Colonic mucosa (tissue), 4 donors: ENCODE results near the gene NCF2. TPM values are rescaled to one million over a fixed set of nuclear protein-coding genes. Genes with fewer than 3 reads are reported as not detected.

Source experiments
- DNase-seq: peaks from one replicate; pipeline ENCODE4 v3.0.0-alpha.2; 2020
- H3K27ac ChIP-seq: fragments of 200-600 bp; one replicate; pipeline ENCODE4 v1.8.0; 2021
- H3K27me3 ChIP-seq: fragments of 200-600 bp; one replicate; pipeline ENCODE4 v1.8.0; 2021
- H3K36me3 ChIP-seq: fragments of 200-600 bp; one replicate; pipeline ENCODE4 v1.8.0; 2021
- H3K4me1 ChIP-seq: fragments of 200-600 bp; one replicate; pipeline ENCODE4 v1.8.0; 2021; ENCODE audit warnings: mild to moderate bottlenecking
- H3K4me3 ChIP-seq: fragments of 200-600 bp; one replicate; pipeline ENCODE4 v1.8.0; 2021
- H3K9ac ChIP-seq, 2 donors: one replicate each; pipeline ENCODE4 v1.7.0; 2013; ENCODE audit warnings: control low read depth in 2 of 2, low read depth in 2 of 2, low read length in 2 of 2
- H3K9me3 ChIP-seq: fragments of 200-600 bp; one replicate; pipeline ENCODE4 v1.8.0; 2021
- intact Hi-C: fragments of 100-400 bp; cut with DNase I; formaldehyde crosslinking; loops from one replicate; pipeline ENCODE4 v1.14.1; 2022
- total RNA-seq, 2 donors: library from RNA; stranded (reverse); fragmentation: NEBNext Ultra II Directional in 1 of 2; extraction: Animal tissue kit (Norgen Biotek cat#: 25700) in 1 of 2; gene quantifications; one replicate each; pipeline ENCODE4 v1.2.1, GENCODE V29; 2021
- TF ChIP-seq, protein P1 (sequence below): fragments of 200-600 bp; IDR thresholded peaks from one replicate; pipeline ENCODE4 v1.8.0; 2022; ENCODE audit warnings: antibody characterized with exemption, mild to moderate bottlenecking
- donor health status: healthy.
- donor health status: DM: no; HTN: no; CAD: no.
- donor health status: DM: no; HTN: no; CAD: no.

NCF2 gene
- total RNA-seq, 2 donors from 2014 or later, result 2.5 to 9.1 TPM

DNA sequence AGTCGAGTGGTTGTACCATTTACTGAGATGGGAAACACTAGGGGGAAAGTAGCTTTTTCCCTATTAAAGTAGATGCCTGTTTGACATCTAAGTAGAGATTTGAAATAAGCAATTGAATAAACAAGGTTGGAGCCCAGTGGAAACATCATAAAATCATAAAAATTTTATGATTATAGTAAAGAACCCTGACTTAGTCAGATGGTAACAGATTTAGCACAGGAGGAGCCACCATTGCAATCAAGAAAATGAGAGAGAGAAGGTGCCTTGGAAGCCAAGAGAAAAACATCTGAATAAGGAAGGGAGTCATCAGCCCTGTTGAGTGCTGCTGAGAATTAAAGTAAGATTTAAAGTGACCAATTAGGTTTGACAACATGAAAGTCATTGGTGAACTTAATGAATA lies 68.2 kb downstream of the NCF2 start:
- Histone ChIP-seq H3K4me1 (no peaks in the 10 kb centered on the region), H3K36me3 (no peaks in the 10 kb centered on the region), H3K27ac (no peak overlapping the region), H3K4me3 (no peak overlapping the region), H3K9me3 (no peaks in the 10 kb centered on the region), H3K27me3 (no peaks in the 10 kb centered on the region), H3K9ac (no peak overlapping the region)
- intact Hi-C loops, result no loop called here
- DNase-seq, result no peak
- TF ChIP-seq, protein P1, sequence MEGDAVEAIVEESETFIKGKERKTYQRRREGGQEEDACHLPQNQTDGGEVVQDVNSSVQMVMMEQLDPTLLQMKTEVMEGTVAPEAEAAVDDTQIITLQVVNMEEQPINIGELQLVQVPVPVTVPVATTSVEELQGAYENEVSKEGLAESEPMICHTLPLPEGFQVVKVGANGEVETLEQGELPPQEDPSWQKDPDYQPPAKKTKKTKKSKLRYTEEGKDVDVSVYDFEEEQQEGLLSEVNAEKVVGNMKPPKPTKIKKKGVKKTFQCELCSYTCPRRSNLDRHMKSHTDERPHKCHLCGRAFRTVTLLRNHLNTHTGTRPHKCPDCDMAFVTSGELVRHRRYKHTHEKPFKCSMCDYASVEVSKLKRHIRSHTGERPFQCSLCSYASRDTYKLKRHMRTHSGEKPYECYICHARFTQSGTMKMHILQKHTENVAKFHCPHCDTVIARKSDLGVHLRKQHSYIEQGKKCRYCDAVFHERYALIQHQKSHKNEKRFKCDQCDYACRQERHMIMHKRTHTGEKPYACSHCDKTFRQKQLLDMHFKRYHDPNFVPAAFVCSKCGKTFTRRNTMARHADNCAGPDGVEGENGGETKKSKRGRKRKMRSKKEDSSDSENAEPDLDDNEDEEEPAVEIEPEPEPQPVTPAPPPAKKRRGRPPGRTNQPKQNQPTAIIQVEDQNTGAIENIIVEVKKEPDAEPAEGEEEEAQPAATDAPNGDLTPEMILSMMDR, result no peak

DNA sequence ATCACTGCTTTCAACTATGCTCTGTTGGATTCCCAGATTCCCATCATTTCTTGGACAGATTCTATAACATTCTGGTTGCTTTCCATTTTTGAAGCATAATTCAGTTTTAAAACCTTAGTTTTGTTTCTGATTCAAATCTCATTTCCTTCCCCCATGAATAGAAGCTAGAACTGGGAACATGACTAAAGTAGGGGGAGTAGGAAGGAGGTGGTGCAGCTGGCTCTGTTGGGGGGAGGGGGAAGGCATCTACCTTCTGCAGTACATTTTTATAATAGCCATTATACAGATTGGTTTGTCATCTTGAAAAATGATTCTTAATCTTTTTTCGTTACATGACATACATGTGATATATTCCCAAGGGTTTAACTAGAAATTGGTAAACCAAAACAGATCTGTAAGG lies 69.9 kb downstream of the NCF2 start:
- Histone ChIP-seq H3K36me3 (no peaks in the 10 kb centered on the region), H3K9ac (no peak overlapping the region), H3K9me3 (no peaks in the 10 kb centered on the region), H3K27me3 (no peaks in the 10 kb centered on the region), H3K27ac (no peak overlapping the region), H3K4me1 (no peaks in the 10 kb centered on the region), H3K4me3 (no peak overlapping the region)
- intact Hi-C loops, result no loop called here
- DNase-seq, result no peak
- TF ChIP-seq, protein P1, result no peak

DNA sequence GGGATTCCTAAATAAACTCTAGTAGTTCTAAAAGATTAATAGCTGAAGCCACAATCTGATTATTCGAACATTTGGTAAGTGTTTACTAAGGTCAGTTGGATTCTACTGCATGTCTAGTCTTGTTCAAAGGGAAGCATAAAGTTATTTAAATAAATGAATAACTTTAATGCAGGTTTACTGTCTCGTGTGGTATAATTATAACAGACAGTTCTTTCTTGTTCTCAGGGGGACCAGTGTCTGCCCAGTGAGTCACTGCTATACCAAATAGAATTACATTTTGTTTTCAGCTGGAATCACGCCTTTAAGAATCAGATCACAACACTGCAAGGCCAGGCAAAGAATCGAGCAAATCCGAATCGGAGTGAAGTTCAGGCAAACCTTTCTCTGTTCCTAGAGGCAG lies 72.9 kb downstream of the NCF2 start:
- DNase-seq, result no peak
- H3K9ac ChIP-seq, result no peak overlapping the region
- peaks cover 10% of the 10 kb centered on the region for H3K4me1 ChIP-seq
- intact Hi-C loops, result no loop called here
- H3K27ac ChIP-seq, result no peak overlapping the region
- H3K27me3 ChIP-seq, result no peaks in the 10 kb centered on the region
- H3K9me3 ChIP-seq, result no peaks in the 10 kb centered on the region
- H3K36me3 ChIP-seq, result no peaks in the 10 kb centered on the region
- no peak overlapping the region for H3K4me3 ChIP-seq
- TF ChIP-seq, protein P1, result no peak

DNA sequence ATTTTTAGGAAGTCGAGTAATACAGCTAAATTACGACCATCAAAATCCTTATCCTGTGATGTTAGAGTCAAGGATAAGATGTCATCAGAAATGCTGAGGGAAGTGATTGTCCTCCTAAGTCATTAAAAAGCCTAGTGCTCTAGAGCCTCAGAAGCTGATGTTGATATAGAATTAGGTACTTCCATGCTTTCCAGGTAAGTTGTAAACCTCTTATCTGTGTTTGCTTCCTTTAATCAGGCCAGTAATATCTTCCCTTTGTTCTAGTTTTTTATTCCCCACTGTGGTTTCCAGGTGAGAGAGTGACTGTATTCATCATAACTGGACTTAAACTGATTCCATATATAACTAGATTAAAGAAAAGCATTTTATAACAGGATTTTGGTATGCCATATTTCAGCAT lies 73.5 kb downstream of the NCF2 start:
- TF ChIP-seq, protein P1, result no peak
- no peaks in the 10 kb centered on the region for H3K27me3 ChIP-seq
- H3K9me3 ChIP-seq, result no peaks in the 10 kb centered on the region
- intact Hi-C loops, result no loop called here
- no peak overlapping the region for H3K9ac ChIP-seq
- no peak overlapping the region for H3K27ac ChIP-seq
- H3K4me1 ChIP-seq, result peaks cover 10% of the 10 kb centered on the region
- no peak overlapping the region for H3K4me3 ChIP-seq
- DNase-seq, result no peak
- no peaks in the 10 kb centered on the region for H3K36me3 ChIP-seq

DNA sequence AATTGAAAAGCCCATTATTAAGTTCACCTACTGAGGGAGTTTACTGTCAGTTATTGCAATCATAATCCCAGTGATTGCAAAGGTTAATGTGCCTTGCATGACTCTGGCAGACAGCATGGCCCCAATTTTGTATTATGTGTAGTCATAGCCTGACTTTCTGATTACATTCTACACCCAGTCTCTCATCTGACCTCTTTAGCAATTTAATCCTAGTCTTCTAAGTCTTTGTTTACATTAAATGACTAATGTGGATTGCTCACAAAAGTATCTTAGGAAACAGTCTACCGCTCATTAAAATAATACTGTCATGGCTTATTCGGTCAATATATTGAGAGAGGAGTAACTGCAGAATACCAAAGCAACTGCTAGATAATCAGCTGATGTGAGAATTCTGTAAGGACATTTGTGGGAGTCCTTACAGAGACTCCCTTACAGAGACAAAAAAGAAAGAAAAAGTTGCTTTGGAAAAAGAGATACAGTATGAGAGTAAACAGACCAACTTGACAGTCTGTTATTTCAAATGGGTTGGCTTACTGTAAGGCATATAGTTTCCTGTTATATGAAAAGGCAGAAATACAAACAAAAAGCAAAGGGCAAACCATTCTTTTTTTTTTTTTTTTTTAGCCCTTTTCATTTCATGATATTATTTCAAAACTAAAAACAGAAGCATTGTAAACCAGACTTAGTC lies 75.1 kb downstream of the NCF2 start:
- H3K4me1 ChIP-seq, result peaks cover 10% of the 10 kb centered on the region
- no peak for DNase-seq
- H3K27me3 ChIP-seq, result no peaks in the 10 kb centered on the region
- no peak overlapping the region for H3K4me3 ChIP-seq
- no peaks in the 10 kb centered on the region for H3K9me3 ChIP-seq
- no peak overlapping the region for H3K27ac ChIP-seq
- no peak overlapping the region for H3K9ac ChIP-seq
- TF ChIP-seq, protein P1, result no peak
- intact Hi-C loops, result no loop called here
- H3K36me3 ChIP-seq, result no peaks in the 10 kb centered on the region
